MM.1S (cell line): ENCODE measurements around the gene MRPS26.
"Not testable (repeated sequence)": the region's sequence is repeated elsewhere in the genome, so short reads cannot be mapped to it uniquely, and the experiment has no call there.

Experiments
- DNase-seq: peaks from one replicate; pipeline ENCODE4 v3.0.0-alpha.2; 2015
- H2AFZ ChIP-seq: fragments of 300-600 bp; sonication (generic); 2 replicates; pipeline ENCODE4 v1.6.0; 2016; ENCODE audit warnings: antibody characterized with exemption, low read length
- H3F3A ChIP-seq: fragments of 300-600 bp; sonication (generic); 2 replicates; pipeline ENCODE4 v1.6.1; 2016; ENCODE audit warnings: mild to moderate bottlenecking, antibody characterized with exemption, low read length, moderate library complexity, mixed read lengths; ENCODE audit not compliant: insufficient read depth
- H3K27ac ChIP-seq: fragments of 300-600 bp; sonication (generic); 2 replicates; pipeline ENCODE4 v1.5.1; 2016; ENCODE audit warnings: mild to moderate bottlenecking, low read length
- H3K27me3 ChIP-seq: fragments of 300-600 bp; sonication (generic); replicated peaks from 2 replicates; pipeline ENCODE4 v1.6.0; 2016; ENCODE audit warnings: low read length; ENCODE audit not compliant: insufficient read depth
- H3K36me3 ChIP-seq: fragments of 300-600 bp; sonication (generic); replicated peaks from 2 replicates; pipeline ENCODE4 v1.6.1; 2016; ENCODE audit warnings: mild to moderate bottlenecking, low read length, mixed read lengths; ENCODE audit not compliant: insufficient read depth
- H3K4me1 ChIP-seq: fragments of 300-600 bp; sonication (generic); 2 replicates; pipeline ENCODE4 v1.6.1; 2016; ENCODE audit warnings: low read length, mixed read lengths
- H3K4me2 ChIP-seq: fragments of 300-600 bp; sonication (generic); 2 replicates; pipeline ENCODE4 v1.6.0; 2016; ENCODE audit warnings: low read depth, low read length
- H3K4me3 ChIP-seq: fragments of 300-600 bp; sonication (generic); 2 replicates; pipeline ENCODE4 v1.5.1; 2016; ENCODE audit warnings: low read length, mixed read lengths
- H3K79me2 ChIP-seq: fragments of 300-600 bp; sonication (generic); 2 replicates; pipeline ENCODE4 v1.6.1; 2016; ENCODE audit warnings: mixed run types, low read length, mixed read lengths
- H3K9ac ChIP-seq: fragments of 300-600 bp; sonication (generic); 2 replicates; pipeline ENCODE4 v1.6.1; 2016; ENCODE audit warnings: low read length, mixed read lengths
- H3K9me2 ChIP-seq: fragments of 300-600 bp; sonication (generic); replicated peaks from 2 replicates; pipeline ENCODE4 v1.6.1; 2016; ENCODE audit warnings: mild to moderate bottlenecking, low read length, mixed read lengths; ENCODE audit not compliant: insufficient read depth
- H3K9me3 ChIP-seq: fragments of 300-600 bp; sonication (generic); replicated peaks from 2 replicates; pipeline ENCODE4 v1.6.1; 2016; ENCODE audit warnings: mild to moderate bottlenecking, low read length, mixed read lengths; ENCODE audit not compliant: insufficient read depth
- H4K20me1 ChIP-seq: fragments of 300-600 bp; sonication (generic); 2 replicates; pipeline ENCODE4 v1.6.1; 2016; ENCODE audit warnings: mild to moderate bottlenecking, low read length, moderate library complexity, mixed read lengths; ENCODE audit not compliant: insufficient read depth
- CTCF ChIP-seq: fragments of 300-600 bp; sonication (generic); IDR thresholded peaks from 2 replicates; pipeline ENCODE4 v1.5.1; 2016; ENCODE audit warnings: antibody characterized with exemption, low read length, mixed read lengths
- EZH2 ChIP-seq: fragments of 300-600 bp; sonication (generic); optimal IDR thresholded peaks from 2 replicates; pipeline ENCODE3; 2017; ENCODE audit warnings: low read depth, mild to moderate bottlenecking, antibody characterized with exemption, low read length, mixed read lengths
- EZH2phosphoT487 ChIP-seq: fragments of 300-600 bp; sonication (generic); IDR thresholded peaks from 2 replicates; pipeline ENCODE4 v1.6.1; 2018; ENCODE audit warnings: antibody characterized with exemption, low read length

MRPS26 gene

GRCh38 chr20:3013771-3014170 is 32.1 kb upstream of the MRPS26 start:
- Histone ChIP-seq H3K27me3 (no peaks in the 10 kb centered on the region), H3K79me2 (no peaks in the 10 kb centered on the region), H3K4me3 (no peak overlapping the region), H3K9ac (no peak overlapping the region), H3K9me2 (no peaks in the 10 kb centered on the region), H3K4me1 (no peaks in the 10 kb centered on the region), H3F3A (no peaks in the 10 kb centered on the region), H3K36me3 (no peaks in the 10 kb centered on the region), H3K4me2 (no peak overlapping the region), H3K27ac (no peak overlapping the region), H3K9me3 (no peaks in the 10 kb centered on the region), H2AFZ (no peak overlapping the region), H4K20me1 (no peaks in the 10 kb centered on the region)
- DNase-seq: no peak
- TF ChIP-seq EZH2phosphoT487: no peak

- Histone ChIP-seq H3K4me2 (no peak overlapping the region), H3K4me1 (no peaks in the 10 kb centered on the region), H4K20me1 (no peaks in the 10 kb centered on the region), H3K79me2 (no peaks in the 10 kb centered on the region), H2AFZ (no peak overlapping the region), H3K27ac (no peak overlapping the region), H3K27me3 (no peaks in the 10 kb centered on the region), H3F3A (no peaks in the 10 kb centered on the region), H3K9me3 (no peaks in the 10 kb centered on the region), H3K9ac (no peak overlapping the region), H3K36me3 (no peaks in the 10 kb centered on the region), H3K9me2 (no peaks in the 10 kb centered on the region), H3K4me3 (no peak overlapping the region)
- TF ChIP-seq EZH2phosphoT487: no peak
- TF ChIP-seq CTCF: no peak
- no peak for TF ChIP-seq EZH2
- no peak for DNase-seq
Measured at GRCh38 chr20:3014179-3014578, 31.7 kb upstream of the MRPS26 start.

- no peaks in the 10 kb centered on the region for H3K4me1 ChIP-seq
- H3K9me3 ChIP-seq: no peaks in the 10 kb centered on the region
- H3K79me2 ChIP-seq: no peaks in the 10 kb centered on the region
- H3K27me3 ChIP-seq: no peaks in the 10 kb centered on the region
- no peak overlapping the region for H2AFZ ChIP-seq
- no peak overlapping the region for H3K9ac ChIP-seq
- no peak overlapping the region for H3K4me2 ChIP-seq
- H3K27ac ChIP-seq: no peak overlapping the region
- DNase-seq: no peak
- no peaks in the 10 kb centered on the region for H3F3A ChIP-seq
- H3K9me2 ChIP-seq: no peaks in the 10 kb centered on the region
- H4K20me1 ChIP-seq: no peaks in the 10 kb centered on the region
- no peaks in the 10 kb centered on the region for H3K36me3 ChIP-seq
- no peak overlapping the region for H3K4me3 ChIP-seq
- TF ChIP-seq EZH2 (no peak), CTCF (no peak), EZH2phosphoT487 (no peak)
Measured at GRCh38 chr20:3014662-3015061, 31.2 kb upstream of the MRPS26 start.

DNA sequence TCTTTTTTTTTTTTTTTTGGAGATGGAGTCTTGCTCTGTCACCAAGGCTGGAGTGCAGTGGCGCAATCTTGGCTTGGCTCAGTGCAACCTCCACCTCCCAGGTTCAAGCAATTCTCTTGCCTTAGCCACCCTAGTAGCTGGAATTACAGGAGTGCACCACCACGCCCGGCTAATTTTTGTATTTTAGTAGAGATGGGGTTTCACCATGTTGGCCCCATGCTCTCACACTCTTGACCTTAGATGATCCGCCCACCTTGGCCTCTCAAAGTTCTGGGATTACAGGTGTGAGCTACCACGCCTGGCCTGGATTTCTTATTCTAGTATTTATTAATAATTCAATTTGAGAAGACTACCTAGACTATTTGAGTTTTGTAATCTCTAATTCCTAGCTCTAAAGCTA is 30.6 kb upstream of the MRPS26 start:
- H3K79me2 ChIP-seq, H3K4me2 ChIP-seq, DNase-seq, H3K9me3 ChIP-seq, H3F3A ChIP-seq, H2AFZ ChIP-seq, H4K20me1 ChIP-seq, H3K36me3 ChIP-seq, H3K9me2 ChIP-seq, H3K27me3 ChIP-seq, H3K27ac ChIP-seq, H3K4me1 ChIP-seq, H3K9ac ChIP-seq, H3K4me3 ChIP-seq: not testable (repeated sequence)
